K562 (cell line): ENCODE results near the gene KAZN. TPM values are rescaled to one million over a fixed set of nuclear protein-coding genes. Genes with fewer than 3 reads are reported as not detected.

Experiments used
- ATAC-seq: fragments of 200-7000 bp; cut with Tn5 transposase; 3 replicates; pipeline ENCODE4 v1.9.1; 2020; ENCODE audit warnings: moderate library complexity
- BruUV-seq: library from RNA; stranded (reverse); fragments of 400-500 nt; replicated peaks from 2 replicates; lab custom pipeline; 2021; lab: Mats Ljungman, UMichigan
- CTCF ChIA-PET: fragments of 300-600 bp; formaldehyde crosslinking; extraction: SDS; loops from one replicate; lab custom pipeline; 2021; ENCODE audit warnings: low intra/inter-chr PET ratio; lab: Yijun Ruan, JAX
- POLR2A ChIA-PET: fragments of 300-600, 350-650 bp; sonication (Branson Sonifier 250); formaldehyde crosslinking; extraction: SDS; loops from one replicate; lab custom pipeline; 2021; ENCODE audit warnings: antibody characterized with exemption, inconsistent platforms; lab: Yijun Ruan, JAX
- DNase-seq, 4 experiments: peaks; one replicate each; pipeline versions ENCODE4 v3.0.0 to v3.0.0-alpha.2; 2011 to 2018; ENCODE audit warnings: low spot score in 3 of 4, mixed read lengths in 3 of 4; ENCODE audit errors: extremely low read depth in 1 of 4
- FAIRE-seq: peaks from 2 replicates; lab custom pipeline; 2011; peaks lifted over from hg19 to GRCh38; lab: Jason Lieb, UNC
- H2AFZ ChIP-seq: 2 replicates; pipeline ENCODE4 v1.6.0; 2011; ENCODE audit warnings: low read depth, low read length, control low read depth, inconsistent platforms
- H3K27ac ChIP-seq: fragments of 200-600 bp; 3 replicates; pipeline ENCODE4 v1.8.0; 2011; ENCODE audit warnings: low read depth, mild to moderate bottlenecking, control low read depth, inconsistent platforms, low read length, moderate library complexity, mixed read lengths; ENCODE audit errors: extremely low read depth
- H3K27me3 ChIP-seq, 2 experiments: fragments of 300-600 bp in 1 of 2; 2 replicates in 1 of 2; 3 replicates in 1 of 2; pipeline versions ENCODE4 v1.6.0 to v1.8.0; 2011; ENCODE audit warnings: inconsistent platforms in 2 of 2, low read length in 2 of 2, mild to moderate bottlenecking in 1 of 2, mixed read lengths in 1 of 2, moderate library complexity in 1 of 2; ENCODE audit not compliant: control insufficient read depth in 2 of 2, insufficient read depth in 2 of 2
- H3K36me3 ChIP-seq: fragments of 300-600 bp; 3 replicates; pipeline ENCODE4 v1.8.0; 2011; ENCODE audit warnings: mild to moderate bottlenecking, low read length, inconsistent platforms; ENCODE audit not compliant: control insufficient read depth, insufficient read depth
- H3K4me1 ChIP-seq, 2 experiments: fragments of 200-600 bp in 1 of 2; replicated peaks in 1 of 2; 2 replicates in 1 of 2; 3 replicates in 1 of 2; pipeline versions ENCODE4 v1.5.1 to v1.8.0; 2011; ENCODE audit warnings: inconsistent platforms in 2 of 2, low read length in 2 of 2, mild to moderate bottlenecking in 1 of 2, mixed read lengths in 1 of 2, moderate library complexity in 1 of 2; ENCODE audit not compliant: control insufficient read depth in 2 of 2, insufficient read depth in 2 of 2
- H3K4me2 ChIP-seq: 2 replicates; pipeline ENCODE4 v1.6.1; 2011; ENCODE audit warnings: low read length, control low read depth, inconsistent platforms, mixed read lengths; ENCODE audit not compliant: insufficient read depth
- H3K4me3 ChIP-seq: fragments of 200-600 bp; sonication (generic), shearing (Covaris generic); 2 replicates; pipeline ENCODE4 v1.5.1; 2016; ENCODE audit warnings: control low read depth, inconsistent platforms
- H3K79me2 ChIP-seq: fragments of 200-600 bp; 3 replicates; pipeline ENCODE4 v1.8.0; 2011; ENCODE audit warnings: low read length, inconsistent platforms; ENCODE audit not compliant: control insufficient read depth, insufficient read depth
- H3K9ac ChIP-seq, 2 experiments: 2 replicates each; pipeline versions ENCODE4 v1.6.0 to v1.6.1; 2011; ENCODE audit warnings: low read depth in 2 of 2, low read length in 2 of 2, control low read depth in 1 of 2, inconsistent platforms in 1 of 2, mild to moderate bottlenecking in 1 of 2, mixed read lengths in 1 of 2; ENCODE audit not compliant: insufficient read depth in 1 of 2
- H3K9me1 ChIP-seq: one replicate; pipeline ENCODE4 v1.6.0; 2011; ENCODE audit warnings: inconsistent platforms, mild to moderate bottlenecking, low read length, moderate library complexity; ENCODE audit not compliant: control insufficient read depth, insufficient read depth
- H3K9me3 ChIP-seq: replicated peaks from 2 replicates; pipeline ENCODE4 v1.5.1; 2011; ENCODE audit warnings: low read depth, low read length, inconsistent platforms; ENCODE audit not compliant: control insufficient read depth, insufficient read depth
- H4K20me1 ChIP-seq: replicated peaks from 2 replicates; pipeline ENCODE4 v1.6.1; 2011; ENCODE audit warnings: low read length, inconsistent platforms, mixed read lengths; ENCODE audit not compliant: control insufficient read depth, insufficient read depth
- KAT2B ChIP-seq: IDR thresholded peaks from one replicate; pipeline ENCODE4 v1.6.1; 2012; ENCODE audit warnings: low read depth, mild to moderate bottlenecking, control low read depth, inconsistent platforms, low read length, moderate library complexity
- NELFE ChIP-seq: IDR thresholded peaks from 2 replicates; pipeline ENCODE4 v1.6.1; 2011; ENCODE audit warnings: mild to moderate bottlenecking; ENCODE audit not compliant: insufficient read depth, insufficient read length
- NFIC ChIP-seq: fragments of 450-650 bp; IDR thresholded peaks from 2 replicates; pipeline ENCODE4 v1.6.1; 2017; ENCODE audit warnings: mild to moderate bottlenecking, inconsistent platforms
- PRPF4 ChIP-seq: fragments of 200-400 bp; formaldehyde crosslinking; IDR thresholded peaks from one replicate; pipeline ENCODE4 v1.6.1; 2017; ENCODE audit warnings: low read length, low read depth, mild to moderate bottlenecking; ENCODE audit not compliant: insufficient read depth, poor library complexity, severe bottlenecking
- SAFB2 ChIP-seq: fragments of 200-400 bp; formaldehyde crosslinking; IDR thresholded peaks from 2 replicates; pipeline ENCODE4 v1.6.1; 2018; ENCODE audit warnings: borderline replicate concordance, low read length, low read depth, moderate library complexity; ENCODE audit not compliant: severe bottlenecking
- SUPT5H ChIP-seq: fragments of 450-650 bp; IDR thresholded peaks from 2 replicates; pipeline ENCODE4 v1.6.1; 2016
- TAF1 ChIP-seq: IDR thresholded peaks from 2 replicates; pipeline ENCODE4 v1.6.1; 2011; ENCODE audit warnings: mild to moderate bottlenecking, low read length, moderate library complexity; ENCODE audit not compliant: insufficient read depth, control insufficient read depth, severe bottlenecking; ENCODE audit errors: extremely low read depth
- TFAM ChIP-seq: fragments of 250-450 bp; sonication (Bioruptor Pico); conservative IDR thresholded peaks from 2 replicates; pipeline ENCODE4 v1.5.0; 2021; ENCODE audit warnings: mild to moderate bottlenecking, moderate library complexity
- ZBTB40 ChIP-seq, 2 experiments: fragments of 450-650 bp in 1 of 2; sonication (generic) in 1 of 2; formaldehyde crosslinking in 1 of 2; IDR thresholded peaks; 2 replicates each; pipeline versions ENCODE4 v1.7.1 to v1.9.0; 2016 to 2022; ENCODE audit warnings: inconsistent platforms in 1 of 2, mild to moderate bottlenecking in 1 of 2, missing genetic modification reagents in 1 of 2
- ZNF280B ChIP-seq: fragments of 250-450 bp; sonication (Bioruptor Pico); IDR thresholded peaks from 2 replicates; pipeline ENCODE4 v1.5.1; 2021; ENCODE audit warnings: mild to moderate bottlenecking
- WGBS: fragments of 100-300 bp; shearing (Covaris generic); methylation state at CpG from one replicate; pipeline ENCODE4 v1.1.6; 2016; ENCODE audit warnings: low coverage, mixed read lengths; ENCODE audit not compliant: insufficient coverage; ENCODE audit errors: missing lambda C conversion rate; 5-methylcytosine and 5-hydroxymethylcytosine counted together
- in situ Hi-C: fragments of 300-500 bp; cut with MboI; formaldehyde crosslinking; loops from 4 replicates; pipeline ENCODE4 v1.15.0; 2018; ENCODE audit warnings: inconsistent platforms, mixed read lengths
- intact Hi-C: fragments of 100-400 bp; cut with micrococcal nuclease; formaldehyde crosslinking; loops from 2 replicates; pipeline ENCODE4 v1.14.2; 2022
- polyA plus RNA-seq, 8 experiments: library from polyadenylated mRNA; depleted of rRNA in 4 of 8; stranded (reverse) in 5 of 8; unstranded in 3 of 8; fragments of >200 nt; fragmentation: Nextera tagmentation in 2 of 8; fragmentation: Illumina TruSeq in 1 of 8; extraction: Ambion mirVana in 2 of 8; extraction: Trizol in 1 of 8; gene quantifications; 2 replicates each; pipeline versions ENCODE4 v1.2.1 to v1.2.3, GENCODE V29; 2011 to 2014; ENCODE audit warnings: inconsistent platforms in 1 of 8, missing spikeins in 1 of 8
- total RNA-seq, 7 experiments: library from RNA; depleted of rRNA in 6 of 7; stranded (reverse); fragments of >200 nt in 6 of 7; fragmentation: Illumina TruSeq in 2 of 7; extraction: Trizol in 2 of 7; gene quantifications; 2 replicates each; pipeline versions ENCODE4 v1.2.1 to v1.2.3, GENCODE V29; 2011 to 2021; ENCODE audit warnings: low replicate concordance in 1 of 7
- TF ChIP-seq, protein P1 (sequence below): sonication (generic); formaldehyde crosslinking; IDR thresholded peaks from 2 replicates; pipeline ENCODE4 v1.8.0; 2022; ENCODE audit warnings: mild to moderate bottlenecking, missing genetic modification reagents

KAZN gene
- total and polyA plus RNA-seq, 9 of the 15 experiments (the other 6 are each of a cell fraction or from before 2014, with no cell fraction given) = 2.1 to 21.6 (median 5.4) TPM

DNA sequence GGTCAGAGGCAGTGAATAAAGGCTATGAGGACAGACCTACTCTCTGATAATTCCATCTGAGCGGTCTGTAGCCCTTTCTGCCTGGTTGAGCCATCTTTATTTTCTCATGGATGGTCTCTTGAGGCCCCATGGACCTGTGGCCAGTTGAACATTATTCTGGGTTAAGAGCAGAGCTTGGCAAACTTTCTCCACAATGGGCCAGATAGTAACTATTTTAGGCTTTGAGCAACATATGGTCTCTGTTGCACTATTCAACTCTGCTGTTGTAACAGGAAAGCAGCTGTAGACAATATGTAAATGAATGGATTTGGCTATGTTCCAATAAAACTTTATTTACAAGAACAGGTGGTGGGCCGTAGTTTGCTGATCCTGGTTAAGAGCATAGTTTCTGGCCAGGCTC, 62.7 kb downstream of the KAZN start:
- H2AFZ ChIP-seq = peak overlapping the region; percentile 40; the same call in 1 of the 2 replicates
- no peaks in the 10 kb centered on the region for H3K9me3 ChIP-seq
- ChIA-PET POLR2A (no interaction called here), CTCF (no interaction called here)
- WGBS = 36% methylated on average over 2 of the region's 2 CpGs
- in situ Hi-C loops = no loop called here
- H3K4me2 ChIP-seq = no peak overlapping the region; the same call in 1 of the 2 replicates
- no peaks in the 10 kb centered on the region for H3K9me1 ChIP-seq
- H3K36me3 ChIP-seq = no peaks in the 10 kb centered on the region
- FAIRE-seq = no peak
- intact Hi-C loops = no loop called here
- no TSS peak for BruUV-seq
- peaks cover 24 to 52% of the 10 kb centered on the region in 2 experiments for H3K27me3 ChIP-seq
- no peaks in the 10 kb centered on the region for H3K79me2 ChIP-seq
- ATAC-seq = no peak
- no peak for DNase-seq
- H4K20me1 ChIP-seq = 0 out of 2 replicates have a peak, but pooled peaks cover 4% of the 10 kb centered on the region
- no peak overlapping the region for H3K27ac ChIP-seq
- no peak overlapping the region for H3K9ac ChIP-seq
- no peak overlapping the region for H3K4me3 ChIP-seq
- H3K4me1 ChIP-seq = no peaks in the 10 kb centered on the region
- TF ChIP-seq PRPF4 = no peak
- TF ChIP-seq KAT2B = no peak
- TF ChIP-seq, protein P1, sequence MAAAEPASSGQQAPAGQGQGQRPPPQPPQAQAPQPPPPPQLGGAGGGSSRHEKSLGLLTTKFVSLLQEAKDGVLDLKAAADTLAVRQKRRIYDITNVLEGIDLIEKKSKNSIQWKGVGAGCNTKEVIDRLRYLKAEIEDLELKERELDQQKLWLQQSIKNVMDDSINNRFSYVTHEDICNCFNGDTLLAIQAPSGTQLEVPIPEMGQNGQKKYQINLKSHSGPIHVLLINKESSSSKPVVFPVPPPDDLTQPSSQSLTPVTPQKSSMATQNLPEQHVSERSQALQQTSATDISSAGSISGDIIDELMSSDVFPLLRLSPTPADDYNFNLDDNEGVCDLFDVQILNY = no peak
- no peak for TF ChIP-seq NELFE
- TF ChIP-seq ZBTB40 (IDR thresholded peaks at IDR 0.05) = peak; percentile 87
- TF ChIP-seq ZBTB40 (CRISPR knock-in tag; IDR thresholded peaks at IDR 0.05) = peak; percentile 82
- no peak for TF ChIP-seq SUPT5H
- no peak for TF ChIP-seq TAF1
- TF ChIP-seq TFAM (CRISPR knock-in tag) = no peak
- TF ChIP-seq NFIC = peak; percentile 63
- TF ChIP-seq SAFB2 = no peak
- TF ChIP-seq ZNF280B (CRISPR knock-in tag) = no peak
